Hematopoietic multipotent progenitor cell treated with erythropoietin and hydrocortisone succinate and interleukin-3 and kit ligand, for 4 days (in vitro differentiated cells): ENCODE measurements around the gene ST8SIA5.
A peak's percentile ranks its signal among the peaks of the same experiment; 100 is the strongest.

Experiments used
- DNase-seq: peaks from one replicate; pipeline ENCODE4 v3.0.0-alpha.2; 2015

The ST8SIA5 gene

DNA sequence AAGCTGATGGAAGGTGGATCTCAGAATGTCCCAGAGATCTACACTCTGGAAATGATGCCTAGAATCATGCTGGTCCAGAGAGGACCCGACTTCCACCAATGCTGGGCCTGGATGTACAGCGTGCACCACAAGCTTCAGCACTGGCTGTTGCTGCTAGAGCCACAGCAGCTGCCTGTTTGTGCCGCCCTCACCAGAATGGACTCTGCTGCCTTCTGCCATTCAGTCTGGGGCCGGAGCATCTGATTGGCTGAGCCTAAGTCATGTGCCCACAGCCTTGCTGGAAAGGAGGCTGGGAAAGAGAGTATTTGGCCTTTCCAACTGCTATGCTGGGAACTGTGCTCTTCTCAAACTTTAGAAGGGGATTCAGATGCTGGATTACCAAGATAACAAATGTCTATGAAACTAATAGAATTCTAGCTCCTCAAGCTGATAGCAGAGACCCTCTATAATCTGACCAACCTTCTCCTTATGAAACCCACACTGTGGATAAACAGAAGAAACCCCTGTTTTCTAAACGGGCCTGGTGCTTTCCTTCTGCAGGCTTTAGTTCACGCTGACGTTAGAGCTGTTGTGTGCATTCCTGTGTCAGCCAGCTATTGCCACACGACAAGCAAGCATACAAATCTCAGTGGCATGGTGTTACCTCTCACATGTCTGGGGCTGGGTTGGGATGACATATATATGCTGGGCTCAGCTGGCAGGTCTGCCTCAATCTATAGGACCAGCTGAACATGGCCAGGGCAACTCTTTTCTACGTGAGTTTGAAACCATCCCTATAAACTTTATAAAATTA is 95.7 kb downstream of the ST8SIA5 start:
- DNase-seq = no peak

DNA sequence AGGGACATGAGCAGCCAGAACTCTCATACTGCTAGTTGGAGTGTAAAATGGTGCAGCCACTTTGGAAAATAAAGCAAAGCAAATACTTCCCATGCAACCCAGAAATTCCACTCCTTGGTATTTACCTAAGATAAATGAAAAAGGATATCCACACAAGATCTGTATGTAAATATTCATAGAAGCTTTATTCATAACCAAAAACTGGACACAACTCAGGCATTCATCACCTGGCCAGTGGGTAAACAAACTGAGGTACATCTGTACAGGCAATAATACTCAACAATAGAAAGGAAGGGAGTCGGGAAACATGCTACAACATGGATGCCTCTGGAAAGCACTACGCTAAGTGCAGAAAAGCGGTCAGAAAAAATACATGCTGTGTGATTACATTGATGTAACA is 97.4 kb downstream of the ST8SIA5 start:
- DNase-seq = no peak

DNA sequence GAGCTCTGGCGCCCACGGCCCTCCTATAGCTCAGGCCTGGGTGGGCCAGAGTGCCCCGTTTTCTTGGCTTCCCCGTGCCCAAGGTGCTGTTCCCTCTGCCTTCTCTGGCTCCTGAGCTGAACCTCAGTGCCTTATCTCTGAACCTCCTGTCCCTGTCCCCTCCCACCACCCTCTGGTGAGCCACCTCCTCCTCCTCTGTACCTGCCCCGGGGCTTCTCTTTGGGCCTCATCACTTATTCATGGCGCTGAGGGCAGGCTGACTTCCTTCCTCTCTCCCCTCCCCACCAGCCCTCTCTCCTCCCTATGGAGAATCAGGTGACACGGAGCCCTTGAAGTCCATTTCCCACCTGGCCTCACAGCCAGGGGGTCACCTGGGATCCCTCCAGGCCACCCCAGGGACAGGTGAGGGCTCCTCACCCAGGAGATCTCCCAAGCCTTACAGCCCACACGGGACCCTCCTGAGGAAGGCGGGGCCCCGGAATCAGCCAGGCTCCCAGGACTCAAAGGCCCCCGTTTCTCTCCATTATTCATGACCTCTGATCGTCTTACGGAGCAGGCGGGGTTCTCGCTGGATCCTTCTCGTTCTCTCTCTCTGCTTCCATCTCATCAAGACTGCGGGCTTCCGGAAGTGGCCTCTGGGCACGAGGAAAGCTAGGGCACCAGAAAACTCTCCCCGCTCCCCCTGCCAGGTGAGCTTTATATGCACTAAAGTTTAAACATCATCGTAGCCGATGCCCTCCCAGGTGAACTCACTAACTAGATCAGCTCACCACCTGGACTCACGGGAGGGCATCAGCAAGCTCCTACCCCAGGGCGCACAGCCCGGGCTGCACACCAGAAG is 99.5 kb downstream of the ST8SIA5 start, which contains the start of gene LOXHD1:
Gene LOXHD1, minus strand, starts transcription at position 106 of the 841 bp plus-strand sequence. CDS start 187 bp downstream, outside the sequence.
- DNase-seq = no peak

DNA sequence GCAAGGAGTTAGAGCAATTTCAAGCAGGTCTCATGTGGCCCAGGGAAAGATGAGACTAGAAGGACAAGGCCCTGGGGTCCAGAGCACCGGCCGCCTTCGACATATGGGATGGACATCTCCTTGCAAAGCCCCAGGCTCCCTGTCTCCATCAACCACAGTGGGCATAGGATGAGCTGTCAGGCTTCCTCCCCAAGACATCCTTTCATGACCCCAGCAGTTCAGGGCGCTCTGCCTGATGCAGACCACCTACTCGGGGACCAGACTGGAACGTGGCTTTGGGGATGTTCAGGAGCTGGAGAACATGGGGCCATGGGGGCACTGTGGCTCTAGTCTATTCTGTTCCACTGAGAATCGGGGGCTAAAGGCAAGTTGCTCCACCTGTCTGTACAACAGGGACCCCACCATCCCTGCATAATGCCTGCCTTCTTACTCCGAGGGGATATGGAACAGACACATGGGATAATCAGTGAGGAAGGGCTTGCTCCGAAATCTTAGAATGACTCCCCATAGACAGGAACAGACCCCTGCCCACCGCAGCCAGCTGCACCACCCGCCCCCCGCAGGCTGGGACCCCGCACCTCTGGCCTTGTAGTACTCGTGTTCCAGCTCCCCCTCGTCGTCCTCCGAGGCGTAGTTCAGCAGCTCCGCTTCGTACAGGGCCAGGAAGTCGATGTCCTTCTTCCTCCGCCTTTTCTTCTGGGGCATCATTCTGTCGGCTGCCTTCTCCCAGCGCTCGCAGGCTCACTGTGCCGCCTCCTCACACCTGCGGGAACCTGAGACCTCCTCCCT is 100.3 kb downstream of the ST8SIA5 start:
- DNase-seq = no peak

DNA sequence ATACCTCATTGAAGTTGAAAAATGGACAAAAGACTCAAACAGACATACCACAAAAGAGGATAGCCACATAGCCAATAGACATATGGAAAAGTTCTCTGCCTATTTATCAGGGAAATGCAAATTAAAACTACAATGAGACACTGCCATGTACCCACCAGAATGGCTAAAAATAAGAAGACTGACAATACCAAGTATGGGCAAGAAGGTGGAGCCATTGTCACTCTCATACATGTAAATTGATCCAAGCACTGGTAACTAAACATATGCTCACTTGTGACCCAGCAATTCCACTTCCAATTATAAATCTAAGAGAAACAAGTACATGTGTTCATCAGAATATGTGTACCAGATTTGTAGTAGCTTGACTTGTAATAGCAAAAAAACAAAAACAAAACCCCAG is 104.5 kb downstream of the ST8SIA5 start:
- no peak for DNase-seq

DNA sequence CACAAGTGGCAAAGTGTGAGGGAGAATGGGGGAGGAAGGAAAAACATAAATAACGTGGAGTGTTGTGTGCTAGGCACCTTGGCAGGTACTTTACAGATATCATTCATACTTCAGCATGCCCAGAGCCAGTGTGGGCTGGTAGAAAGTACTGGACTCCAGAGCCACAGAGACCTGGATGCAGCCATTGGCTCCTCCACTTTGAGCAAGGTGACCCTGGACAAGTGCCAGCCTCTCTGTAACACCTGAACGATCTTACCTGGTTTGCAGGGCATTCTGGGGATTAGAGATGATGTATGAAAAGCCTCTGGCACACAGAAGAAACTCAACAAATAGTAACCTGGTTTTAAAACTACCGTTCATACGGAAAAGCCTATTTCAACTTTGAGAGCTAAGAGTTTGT is 106.2 kb downstream of the ST8SIA5 start:
- no peak for DNase-seq

DNA sequence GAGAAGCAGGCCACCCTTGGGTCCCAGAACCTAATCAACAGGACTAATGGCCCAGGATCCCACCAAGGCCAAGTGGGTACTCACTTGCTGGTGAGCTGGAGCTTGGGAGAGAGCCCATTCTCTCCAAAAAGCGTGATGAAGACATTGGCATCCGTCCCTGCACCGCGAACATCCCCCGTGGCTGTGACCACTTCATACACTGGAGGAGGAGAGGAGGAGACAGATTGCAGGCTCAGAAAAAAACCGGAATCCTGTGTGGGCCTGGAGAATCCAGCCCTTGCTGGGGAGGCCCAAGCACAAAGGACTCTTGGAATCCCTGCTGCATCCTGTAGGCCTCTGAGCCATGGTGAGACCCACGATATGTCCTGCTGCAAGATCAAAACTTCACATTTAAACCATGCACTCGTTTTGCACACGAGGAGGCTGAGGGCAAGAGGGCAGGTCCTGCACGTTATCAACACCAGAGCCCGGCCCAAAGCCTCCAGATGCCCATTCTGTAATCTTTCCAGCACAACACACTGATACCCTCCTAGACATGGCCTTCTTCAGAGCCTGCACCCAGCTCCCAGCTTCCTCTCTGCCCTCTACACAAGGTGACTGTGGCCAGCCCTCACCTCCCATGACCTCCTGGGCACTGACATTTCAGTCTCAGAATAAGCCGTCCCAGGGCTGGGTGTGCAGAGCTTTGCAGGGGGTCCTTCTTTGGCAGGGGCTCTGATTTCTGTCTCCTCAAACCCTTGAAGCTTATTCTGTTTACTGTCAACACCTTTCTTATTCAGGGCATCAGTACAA is 107.6 kb downstream of the ST8SIA5 start:
- DNase-seq = no peak

DNA sequence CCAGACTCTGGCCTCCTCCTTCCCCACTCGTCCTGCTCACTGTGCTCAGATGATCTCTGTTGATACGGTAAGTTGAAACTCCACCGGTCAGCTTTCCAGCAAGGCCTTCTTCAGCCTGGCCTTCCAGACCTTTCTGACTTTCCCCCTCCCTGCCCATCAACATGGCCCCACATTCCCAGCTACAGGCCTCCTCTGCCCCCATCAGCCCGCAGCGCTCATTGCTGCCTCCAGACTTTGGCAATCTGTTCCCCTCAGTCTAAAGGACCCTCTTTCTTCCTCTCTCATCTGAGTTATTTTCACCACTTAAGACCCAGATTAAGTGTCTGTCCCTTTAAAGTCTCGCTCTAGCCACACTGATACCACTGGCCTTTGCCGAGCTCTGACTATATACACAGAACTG is 110.4 kb downstream of the ST8SIA5 start:
- no peak for DNase-seq

DNA sequence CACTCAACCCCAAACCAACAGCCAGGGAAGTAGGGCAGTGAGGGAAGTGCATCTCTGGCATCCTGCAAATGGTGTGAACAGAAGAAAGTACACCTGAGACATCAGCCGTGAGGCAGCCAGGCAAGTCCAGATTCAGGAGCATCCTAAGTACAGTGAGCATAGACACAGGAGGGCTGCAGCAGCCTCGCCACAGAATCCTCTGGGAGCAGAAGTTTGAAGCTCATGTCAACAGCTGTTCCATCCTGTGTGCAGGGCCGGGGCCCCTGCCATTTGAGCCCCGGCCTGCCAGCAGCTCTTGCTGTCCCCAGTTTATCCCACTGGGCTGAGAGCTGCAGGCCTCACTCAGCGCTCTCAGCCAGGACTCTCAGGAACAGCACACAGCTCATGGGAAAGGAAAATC is 114.3 kb downstream of the ST8SIA5 start:
- DNase-seq = no peak

DNA sequence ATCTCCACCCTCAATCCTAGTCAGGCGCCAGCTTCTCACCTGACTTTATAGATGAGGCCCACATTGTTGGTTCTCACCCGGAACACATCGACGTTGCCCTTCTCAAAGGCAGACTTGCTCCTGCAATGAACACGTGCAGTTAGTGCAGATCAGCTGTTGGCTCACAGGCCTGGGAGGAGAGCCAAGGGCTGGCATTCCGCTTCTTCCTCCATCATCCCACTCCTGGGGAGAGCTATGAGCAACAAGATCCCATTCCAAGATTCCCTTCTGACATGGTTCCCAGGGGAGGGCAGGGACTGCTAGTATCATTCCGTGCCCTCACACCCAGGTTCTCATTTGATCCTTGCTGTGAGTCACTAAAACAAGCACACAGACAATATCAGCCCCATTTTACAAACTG is 114.9 kb downstream of the ST8SIA5 start:
- DNase-seq = no peak

DNA sequence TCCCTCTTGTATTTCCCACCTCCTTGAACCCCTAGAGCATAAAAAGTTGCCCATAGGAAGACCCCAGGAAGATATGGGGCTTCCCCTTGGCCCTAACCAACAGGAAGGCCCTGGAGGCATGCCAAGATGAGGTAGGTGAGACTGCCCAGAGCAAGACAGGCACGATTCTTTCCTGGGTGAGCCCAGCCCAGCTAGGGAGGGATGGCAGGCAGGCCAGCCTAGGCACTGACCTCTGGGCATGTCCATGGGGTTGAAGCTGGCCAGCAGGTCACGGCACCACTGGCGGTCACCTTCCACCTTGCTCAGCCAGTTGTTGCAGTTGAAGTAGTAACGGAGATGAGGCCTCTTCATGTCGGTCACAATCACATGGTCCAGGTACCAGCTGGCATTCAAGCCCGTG is 117.5 kb downstream of the ST8SIA5 start:
- DNase-seq = no peak

DNA sequence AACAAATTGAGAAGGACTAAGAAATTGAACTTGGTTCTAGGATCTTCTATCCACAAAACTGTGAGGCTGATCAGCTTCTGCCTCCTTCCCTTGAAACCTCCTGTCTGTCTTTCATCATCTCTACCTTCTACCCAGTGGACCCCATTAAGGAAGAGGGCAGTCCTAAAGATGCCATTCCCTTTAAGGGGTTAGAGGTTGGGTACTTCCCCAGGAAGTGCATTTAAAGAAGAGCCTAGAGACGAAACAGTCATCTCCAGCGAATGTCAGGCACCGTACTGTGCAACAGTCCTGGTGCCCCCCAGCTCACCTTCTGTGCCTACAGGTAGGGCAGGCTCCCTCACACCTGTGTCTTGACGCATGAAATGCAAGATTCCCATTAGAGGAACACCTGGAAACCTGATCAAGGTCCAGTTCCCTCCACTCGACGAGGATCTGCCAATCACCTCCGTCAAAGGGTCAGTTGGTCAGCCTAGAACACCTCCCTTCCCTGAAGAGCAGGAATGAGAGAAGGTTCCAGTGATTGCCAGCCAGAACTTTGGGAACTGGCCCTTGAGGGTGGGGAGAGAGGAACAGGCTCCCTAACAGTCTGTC is 120.7 kb downstream of the ST8SIA5 start:
- DNase-seq = no peak

DNA sequence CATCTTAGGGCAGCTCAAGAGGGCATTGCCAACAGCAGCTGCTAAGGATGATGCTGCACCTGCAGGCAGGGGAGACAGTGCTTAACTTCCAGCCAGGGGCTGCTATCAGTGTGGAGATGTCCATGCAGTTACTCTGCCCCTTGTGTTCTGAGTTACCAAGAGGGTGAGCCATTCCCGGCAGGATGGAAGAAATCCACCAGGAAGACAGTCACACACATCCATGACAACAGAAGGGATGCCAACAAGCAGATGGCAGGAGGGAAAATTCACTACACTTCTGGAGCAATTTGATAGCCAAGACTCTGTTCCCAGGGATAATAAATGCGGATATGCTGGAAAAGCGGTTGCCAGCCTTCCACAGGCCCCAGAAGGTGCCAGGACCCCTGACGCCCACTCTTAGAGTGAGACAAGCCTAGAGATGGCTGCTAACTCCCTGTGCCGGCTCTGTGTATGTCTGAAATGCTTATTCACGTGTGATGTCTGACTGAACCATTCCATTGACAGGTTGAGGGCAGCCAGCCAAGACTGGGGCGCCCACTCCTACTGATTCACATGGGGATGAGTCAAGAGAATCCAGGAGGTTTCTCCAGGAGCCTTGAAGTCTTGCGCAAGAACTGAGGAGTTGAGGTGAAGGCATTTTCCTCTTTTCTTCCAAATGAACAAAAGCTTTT is 124.3 kb downstream of the ST8SIA5 start:
- no peak for DNase-seq

DNA sequence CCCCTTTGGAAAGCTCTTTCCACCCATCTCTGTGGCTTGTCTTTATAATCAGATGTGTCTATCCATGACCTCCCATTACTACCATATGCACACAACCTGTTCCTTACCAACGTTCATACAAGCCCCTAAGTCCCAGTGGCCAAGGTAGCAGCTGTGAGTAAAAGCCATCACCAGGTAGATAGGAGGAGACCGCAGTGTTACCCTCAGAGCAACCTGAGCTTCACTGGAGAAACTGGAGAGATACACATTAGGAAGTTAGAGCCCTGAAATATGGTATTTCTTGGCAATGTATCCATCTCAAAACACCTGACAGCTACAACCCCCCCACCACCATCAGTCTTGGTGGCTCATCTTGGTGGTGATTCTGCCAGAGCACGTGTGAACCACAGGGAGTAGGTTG is 125.9 kb downstream of the ST8SIA5 start:
- DNase-seq = no peak

DNA sequence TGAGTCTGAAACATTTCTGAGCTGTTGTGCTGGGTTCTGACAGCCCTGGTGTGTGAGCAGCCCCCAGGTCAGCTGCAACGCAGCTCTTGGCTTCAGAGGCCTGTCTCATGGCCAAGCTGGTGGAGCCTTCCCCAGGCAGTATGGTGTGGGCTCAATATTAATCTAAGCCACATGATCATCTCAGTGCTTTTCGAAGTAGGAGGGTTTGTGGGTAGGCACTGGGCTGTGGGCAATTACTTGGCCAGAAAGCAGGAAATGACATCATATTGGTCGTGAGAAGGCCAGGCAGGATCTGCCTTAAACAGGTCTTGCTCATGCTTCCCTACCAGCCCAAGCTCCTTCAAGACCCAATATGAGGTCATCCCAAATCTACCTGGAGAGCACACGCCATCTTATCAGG is 126.7 kb downstream of the ST8SIA5 start:
- DNase-seq = peak; percentile 58

DNA sequence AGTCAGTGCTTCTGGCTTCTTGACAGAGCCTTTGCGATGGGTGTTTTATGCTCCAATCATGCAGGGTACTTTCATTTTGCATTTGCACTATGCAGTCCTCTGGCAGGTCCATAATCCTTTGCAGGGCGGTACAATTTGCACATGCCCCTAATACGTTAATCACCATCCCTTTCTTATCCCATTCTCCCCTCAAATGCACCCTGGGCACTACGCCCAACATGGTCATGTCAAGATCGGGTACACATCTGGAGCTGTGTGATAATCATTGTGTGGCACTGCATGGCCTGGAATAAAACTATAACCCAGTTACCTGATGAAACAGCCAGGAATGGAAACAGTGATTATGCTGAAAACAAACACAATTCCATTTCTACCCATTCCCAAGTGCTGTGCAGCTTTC is 127.5 kb downstream of the ST8SIA5 start:
- peak; percentile 39 for DNase-seq

DNA sequence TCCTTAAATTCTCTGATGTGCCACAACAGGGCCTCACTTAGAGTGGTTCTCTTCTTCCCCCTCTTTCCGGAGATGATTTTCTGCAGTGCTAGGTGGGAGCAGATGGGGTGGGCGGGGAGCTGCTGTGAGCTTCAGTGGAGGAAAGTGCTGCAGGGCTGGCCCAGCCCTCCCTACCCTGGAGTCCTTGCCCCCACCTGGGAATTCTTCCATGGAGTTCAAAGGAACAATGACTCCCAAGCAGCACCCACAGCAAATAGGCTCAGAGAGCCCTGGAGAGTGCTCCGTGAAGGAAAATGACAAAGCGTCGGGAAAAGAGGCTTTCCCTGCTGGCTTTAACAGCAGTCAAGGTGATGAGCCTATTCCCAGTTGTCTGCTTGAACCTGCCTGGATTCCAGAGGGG is 128.6 kb downstream of the ST8SIA5 start:
- DNase-seq = no peak

DNA sequence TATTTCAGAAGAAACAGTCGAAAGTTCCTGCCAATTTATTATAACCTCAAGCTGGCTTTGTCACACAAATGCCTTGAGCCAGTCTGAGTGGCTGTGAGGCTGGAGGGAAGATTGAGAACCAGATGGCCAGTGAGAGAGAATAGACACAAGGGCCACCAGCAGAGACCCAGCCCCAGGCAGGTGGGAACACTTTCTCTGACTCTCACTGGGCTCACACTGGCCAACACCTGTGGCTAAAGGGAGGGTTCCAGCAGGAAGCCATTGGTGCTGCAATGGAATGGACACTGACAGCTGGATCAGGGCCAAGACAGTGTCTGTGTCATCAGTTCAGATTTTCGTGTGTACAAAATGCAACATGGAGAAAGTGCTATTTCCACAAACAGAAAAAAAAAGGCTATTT is 129.7 kb downstream of the ST8SIA5 start:
- no peak for DNase-seq

DNA sequence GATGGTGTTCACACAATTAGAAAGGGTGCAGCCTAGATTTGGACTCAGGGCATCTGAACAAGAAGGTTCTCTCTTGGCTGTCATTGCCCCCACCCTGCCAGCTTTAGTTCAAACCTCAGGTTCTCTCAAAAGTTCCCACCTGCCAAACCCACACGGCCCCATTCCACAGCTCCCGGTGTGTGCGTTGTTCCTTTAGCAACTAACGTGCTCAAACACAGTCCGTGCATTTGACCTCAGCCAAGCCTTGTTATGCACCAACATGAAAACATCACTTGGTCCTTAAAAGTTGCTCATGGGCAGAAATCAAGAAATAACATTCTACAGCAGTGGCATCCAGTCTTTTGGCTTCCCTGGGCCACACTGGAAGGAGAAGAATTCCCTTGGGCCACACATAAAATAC is 131.8 kb downstream of the ST8SIA5 start:
- no peak for DNase-seq

DNA sequence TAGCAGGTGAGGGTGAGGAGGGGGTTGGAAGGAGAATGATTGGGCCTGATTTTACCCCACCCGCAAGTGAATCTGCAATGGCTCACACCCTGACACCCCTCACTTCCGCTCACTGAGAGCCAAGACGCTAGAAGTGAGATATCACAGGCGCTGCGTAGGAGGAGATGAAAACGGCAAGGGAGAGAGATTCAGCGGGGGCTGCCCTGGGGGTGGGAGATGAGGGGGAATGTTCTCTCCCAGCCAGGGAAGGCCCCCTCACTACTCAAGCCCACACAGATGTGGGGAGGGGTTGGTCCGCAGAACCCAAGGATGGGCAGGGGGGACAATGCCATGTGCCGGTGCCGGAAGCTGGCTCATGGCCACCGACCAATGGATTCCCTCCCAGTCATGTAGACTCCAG is 132.7 kb downstream of the ST8SIA5 start:
- DNase-seq = no peak

DNA sequence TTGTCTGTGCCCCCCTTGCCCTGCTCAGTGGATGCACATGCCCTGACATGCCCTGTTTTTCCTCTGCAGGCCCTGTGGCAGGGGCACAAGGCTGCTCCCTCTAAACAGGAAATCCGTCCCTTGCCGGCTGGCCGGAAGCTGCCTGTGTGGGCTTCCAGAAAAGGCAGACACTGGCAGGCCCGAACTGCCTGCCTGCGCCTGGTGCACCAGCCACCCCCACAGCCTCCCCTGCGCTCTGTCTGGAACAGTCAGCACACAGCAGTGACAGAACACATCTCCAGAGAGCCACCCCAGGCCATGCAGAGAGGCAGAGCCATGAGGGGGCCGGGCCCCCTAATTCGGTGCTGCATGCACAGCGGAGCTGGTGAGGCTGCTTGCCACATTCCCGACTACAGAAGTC is 133.3 kb downstream of the ST8SIA5 start:
- peak; percentile 68 for DNase-seq

DNA sequence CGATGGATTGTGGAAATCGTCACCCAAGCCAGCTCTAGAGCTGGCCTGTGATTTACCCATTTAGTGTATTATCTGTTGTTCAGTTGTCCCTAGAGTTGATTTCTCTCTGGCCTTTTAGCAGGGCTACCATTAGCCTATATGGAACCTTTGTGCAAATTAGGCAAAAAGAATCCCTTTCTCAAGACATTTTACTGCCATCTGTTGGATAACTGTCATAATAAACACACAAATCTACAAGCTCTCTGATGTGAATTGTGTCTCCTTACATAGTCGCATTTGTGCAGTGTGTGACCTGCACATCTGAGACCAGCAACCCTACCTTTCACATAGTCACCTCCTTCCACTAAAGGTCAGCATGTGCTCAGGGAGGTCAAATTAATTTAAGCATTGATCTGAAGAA is 133.9 kb downstream of the ST8SIA5 start:
- peak; percentile 53 for DNase-seq
